ENCODE data around the gene RIN1.

DNA sequence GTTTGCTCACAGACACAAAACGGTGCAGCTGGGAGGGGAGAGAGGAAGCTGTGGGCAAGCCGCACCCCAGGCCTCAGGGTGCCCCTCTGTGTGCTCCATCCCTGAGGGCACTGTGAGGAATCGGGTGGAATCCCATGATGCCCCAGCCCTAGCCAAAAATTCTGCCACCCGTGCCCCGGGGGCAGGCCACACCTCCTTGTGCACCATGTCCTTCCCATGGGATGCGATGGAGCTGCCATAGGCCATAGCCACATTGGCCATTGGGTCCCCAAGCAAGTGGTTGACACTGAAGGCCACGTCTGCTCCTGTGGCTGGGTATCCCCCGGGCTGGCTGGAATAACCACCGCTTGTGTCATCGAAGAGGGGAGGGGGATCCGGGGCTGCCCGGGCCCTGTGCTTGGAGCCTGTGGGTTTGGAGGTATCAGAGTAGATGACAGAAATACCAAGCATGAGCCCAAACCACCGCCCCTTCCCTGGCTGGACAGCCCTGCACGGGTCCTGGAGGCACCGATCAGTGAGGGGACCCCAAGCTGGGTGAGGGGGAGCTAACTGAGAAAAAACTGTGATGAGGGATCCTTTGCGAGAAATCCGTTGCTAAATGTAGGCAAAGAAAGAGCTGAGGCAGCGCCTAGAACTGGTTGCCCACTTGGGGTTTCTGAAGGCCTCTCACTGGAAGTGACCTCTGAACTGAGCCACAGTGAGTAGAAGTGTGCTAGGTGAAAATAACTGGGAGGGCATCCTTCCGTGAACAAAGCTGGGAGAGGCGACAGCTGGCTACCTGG lies 48.2 kb downstream of the RIN1 start:
- TF ChIP-seq POLR2A (IDR thresholded peaks at IDR 0.05): no peak
- TF ChIP-seq, protein P1, sequence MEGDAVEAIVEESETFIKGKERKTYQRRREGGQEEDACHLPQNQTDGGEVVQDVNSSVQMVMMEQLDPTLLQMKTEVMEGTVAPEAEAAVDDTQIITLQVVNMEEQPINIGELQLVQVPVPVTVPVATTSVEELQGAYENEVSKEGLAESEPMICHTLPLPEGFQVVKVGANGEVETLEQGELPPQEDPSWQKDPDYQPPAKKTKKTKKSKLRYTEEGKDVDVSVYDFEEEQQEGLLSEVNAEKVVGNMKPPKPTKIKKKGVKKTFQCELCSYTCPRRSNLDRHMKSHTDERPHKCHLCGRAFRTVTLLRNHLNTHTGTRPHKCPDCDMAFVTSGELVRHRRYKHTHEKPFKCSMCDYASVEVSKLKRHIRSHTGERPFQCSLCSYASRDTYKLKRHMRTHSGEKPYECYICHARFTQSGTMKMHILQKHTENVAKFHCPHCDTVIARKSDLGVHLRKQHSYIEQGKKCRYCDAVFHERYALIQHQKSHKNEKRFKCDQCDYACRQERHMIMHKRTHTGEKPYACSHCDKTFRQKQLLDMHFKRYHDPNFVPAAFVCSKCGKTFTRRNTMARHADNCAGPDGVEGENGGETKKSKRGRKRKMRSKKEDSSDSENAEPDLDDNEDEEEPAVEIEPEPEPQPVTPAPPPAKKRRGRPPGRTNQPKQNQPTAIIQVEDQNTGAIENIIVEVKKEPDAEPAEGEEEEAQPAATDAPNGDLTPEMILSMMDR (IDR thresholded peaks at IDR 0.05): no peak
